Measurements from ENCODE around the gene NCF4.

- no peak for TF ChIP-seq CTCF (conservative IDR thresholded peaks at IDR 0.05; ENCODE audit: low read depth, low read length)
- TF ChIP-seq EZH2 (IDR thresholded peaks at IDR 0.05; ENCODE audit: borderline replicate concordance, low read depth, low read length, poor library complexity, severe bottlenecking): no peak
These were observed 52.9 kb downstream of the NCF4 start, which contains the start of gene CSF2RB for GRCh38 chr22:36913427-36914389.
